GM12878 (cell line): ENCODE data around the gene PTPN20. TPM values are rescaled to one million over a fixed set of nuclear protein-coding genes. Genes with fewer than 3 reads are reported as not detected.

Experiments
- EZH2 ChIP-seq: IDR thresholded peaks from 2 replicates; pipeline ENCODE4 v1.6.1; 2012; ENCODE audit warnings: low read depth, mild to moderate bottlenecking, control low read depth, inconsistent platforms, low read length, borderline replicate concordance; ENCODE audit not compliant: control insufficient read depth
- polyA plus RNA-seq, 11 experiments: library from polyadenylated mRNA; depleted of rRNA in 4 of 11; unstranded in 6 of 11; stranded (reverse) in 5 of 11; fragments of >200 nt; fragmentation: Nextera tagmentation in 4 of 11; fragmentation: Illumina TruSeq in 1 of 11; extraction: Ambion mirVana in 4 of 11; extraction: Trizol in 1 of 11; gene quantifications; 1 replicate in 1 of 11; 2 replicates in 10 of 11; pipeline versions ENCODE4 v1.2.1 to v1.2.3, GENCODE V29; 2011 to 2016; ENCODE audit warnings: inconsistent platforms in 2 of 11, missing spikeins in 2 of 11, low read depth in 1 of 11
- total RNA-seq, 4 experiments: library from RNA; depleted of rRNA in 3 of 4; stranded (reverse); fragments of >200 nt in 3 of 4; fragmentation: Illumina TruSeq in 1 of 4; extraction: Trizol in 1 of 4; gene quantifications; 2 replicates each; pipeline versions ENCODE4 v1.2.1 to v1.2.3, GENCODE V29; 2013 to 2021
- TF ChIP-seq, protein P1 (sequence below): fragments of 450-650 bp; IDR thresholded peaks from 2 replicates; pipeline ENCODE4 v1.6.1; 2016; ENCODE audit warnings: mild to moderate bottlenecking
- TF ChIP-seq, protein P2 (sequence below): IDR thresholded peaks from 2 replicates; pipeline ENCODE4 v1.6.1; 2012; ENCODE audit warnings: low read depth, low read length, improper control_type of control experiment
- TF ChIP-seq, protein P3 (sequence below): IDR thresholded peaks from 2 replicates; pipeline ENCODE4 v1.6.1; 2012; ENCODE audit warnings: low read depth, low read length, improper control_type of control experiment
- TF ChIP-seq, protein P4 (sequence below): fragments of 450-650 bp; IDR thresholded peaks from 2 replicates; pipeline ENCODE4 v1.6.1; 2017; ENCODE audit warnings: mild to moderate bottlenecking, moderate library complexity

The PTPN20 gene
- total and polyA plus RNA-seq, 10 of the 15 experiments (the other 5 are each of a cell fraction or from before 2014, with no cell fraction given), result 0.04 to 3.4 (median 0.10) TPM; not detected in 4

DNA sequence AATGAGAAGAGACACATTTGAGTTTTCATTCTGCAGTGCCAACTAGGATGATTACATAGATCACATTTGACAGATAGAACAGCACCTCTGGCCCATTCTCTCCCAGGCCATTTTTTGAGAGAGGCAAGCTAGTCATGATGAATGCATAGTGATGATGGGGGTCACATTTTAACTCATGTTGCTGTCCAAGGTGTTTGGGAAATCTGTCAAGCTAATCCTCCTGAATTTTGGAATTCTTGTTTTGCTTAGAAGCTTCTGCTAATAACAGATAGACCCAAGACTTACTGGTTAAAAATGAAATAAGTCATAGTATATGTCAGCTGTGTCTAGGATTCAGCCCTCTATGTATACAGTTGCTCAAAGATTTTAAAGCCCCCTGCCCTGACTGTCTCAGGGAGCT is 101.0 kb downstream of the PTPN20 start (continued):
- TF ChIP-seq, protein P1, sequence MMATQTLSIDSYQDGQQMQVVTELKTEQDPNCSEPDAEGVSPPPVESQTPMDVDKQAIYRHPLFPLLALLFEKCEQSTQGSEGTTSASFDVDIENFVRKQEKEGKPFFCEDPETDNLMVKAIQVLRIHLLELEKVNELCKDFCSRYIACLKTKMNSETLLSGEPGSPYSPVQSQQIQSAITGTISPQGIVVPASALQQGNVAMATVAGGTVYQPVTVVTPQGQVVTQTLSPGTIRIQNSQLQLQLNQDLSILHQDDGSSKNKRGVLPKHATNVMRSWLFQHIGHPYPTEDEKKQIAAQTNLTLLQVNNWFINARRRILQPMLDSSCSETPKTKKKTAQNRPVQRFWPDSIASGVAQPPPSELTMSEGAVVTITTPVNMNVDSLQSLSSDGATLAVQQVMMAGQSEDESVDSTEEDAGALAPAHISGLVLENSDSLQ, result no peak
- no peak for TF ChIP-seq EZH2
- TF ChIP-seq, protein P2, sequence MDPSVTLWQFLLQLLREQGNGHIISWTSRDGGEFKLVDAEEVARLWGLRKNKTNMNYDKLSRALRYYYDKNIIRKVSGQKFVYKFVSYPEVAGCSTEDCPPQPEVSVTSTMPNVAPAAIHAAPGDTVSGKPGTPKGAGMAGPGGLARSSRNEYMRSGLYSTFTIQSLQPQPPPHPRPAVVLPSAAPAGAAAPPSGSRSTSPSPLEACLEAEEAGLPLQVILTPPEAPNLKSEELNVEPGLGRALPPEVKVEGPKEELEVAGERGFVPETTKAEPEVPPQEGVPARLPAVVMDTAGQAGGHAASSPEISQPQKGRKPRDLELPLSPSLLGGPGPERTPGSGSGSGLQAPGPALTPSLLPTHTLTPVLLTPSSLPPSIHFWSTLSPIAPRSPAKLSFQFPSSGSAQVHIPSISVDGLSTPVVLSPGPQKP, result no peak
- TF ChIP-seq, protein P3, sequence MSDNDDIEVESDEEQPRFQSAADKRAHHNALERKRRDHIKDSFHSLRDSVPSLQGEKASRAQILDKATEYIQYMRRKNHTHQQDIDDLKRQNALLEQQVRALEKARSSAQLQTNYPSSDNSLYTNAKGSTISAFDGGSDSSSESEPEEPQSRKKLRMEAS, result no peak
- TF ChIP-seq, protein P4, sequence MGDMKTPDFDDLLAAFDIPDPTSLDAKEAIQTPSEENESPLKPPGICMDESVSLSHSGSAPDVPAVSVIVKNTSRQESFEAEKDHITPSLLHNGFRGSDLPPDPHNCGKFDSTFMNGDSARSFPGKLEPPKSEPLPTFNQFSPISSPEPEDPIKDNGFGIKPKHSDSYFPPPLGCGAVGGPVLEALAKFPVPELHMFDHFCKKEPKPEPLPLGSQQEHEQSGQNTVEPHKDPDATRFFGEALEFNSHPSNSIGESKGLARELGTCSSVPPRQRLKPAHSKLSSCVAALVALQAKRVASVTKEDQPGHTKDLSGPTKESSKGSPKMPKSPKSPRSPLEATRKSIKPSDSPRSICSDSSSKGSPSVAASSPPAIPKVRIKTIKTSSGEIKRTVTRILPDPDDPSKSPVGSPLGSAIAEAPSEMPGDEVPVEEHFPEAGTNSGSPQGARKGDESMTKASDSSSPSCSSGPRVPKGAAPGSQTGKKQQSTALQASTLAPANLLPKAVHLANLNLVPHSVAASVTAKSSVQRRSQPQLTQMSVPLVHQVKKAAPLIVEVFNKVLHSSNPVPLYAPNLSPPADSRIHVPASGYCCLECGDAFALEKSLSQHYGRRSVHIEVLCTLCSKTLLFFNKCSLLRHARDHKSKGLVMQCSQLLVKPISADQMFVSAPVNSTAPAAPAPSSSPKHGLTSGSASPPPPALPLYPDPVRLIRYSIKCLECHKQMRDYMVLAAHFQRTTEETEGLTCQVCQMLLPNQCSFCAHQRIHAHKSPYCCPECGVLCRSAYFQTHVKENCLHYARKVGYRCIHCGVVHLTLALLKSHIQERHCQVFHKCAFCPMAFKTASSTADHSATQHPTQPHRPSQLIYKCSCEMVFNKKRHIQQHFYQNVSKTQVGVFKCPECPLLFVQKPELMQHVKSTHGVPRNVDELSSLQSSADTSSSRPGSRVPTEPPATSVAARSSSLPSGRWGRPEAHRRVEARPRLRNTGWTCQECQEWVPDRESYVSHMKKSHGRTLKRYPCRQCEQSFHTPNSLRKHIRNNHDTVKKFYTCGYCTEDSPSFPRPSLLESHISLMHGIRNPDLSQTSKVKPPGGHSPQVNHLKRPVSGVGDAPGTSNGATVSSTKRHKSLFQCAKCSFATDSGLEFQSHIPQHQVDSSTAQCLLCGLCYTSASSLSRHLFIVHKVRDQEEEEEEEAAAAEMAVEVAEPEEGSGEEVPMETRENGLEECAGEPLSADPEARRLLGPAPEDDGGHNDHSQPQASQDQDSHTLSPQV, result no peak
